Endometrium (tissue), 2 donors: ENCODE results near the gene DBNDD1.

Experiments used
- FAIRE-seq: peaks from 2 replicates; lab custom pipeline; 2012; peaks lifted over from hg19 to GRCh38; lab: Jason Lieb, UNC
- donor health status: control.
- donor health status: control.

The DBNDD1 gene

DNA sequence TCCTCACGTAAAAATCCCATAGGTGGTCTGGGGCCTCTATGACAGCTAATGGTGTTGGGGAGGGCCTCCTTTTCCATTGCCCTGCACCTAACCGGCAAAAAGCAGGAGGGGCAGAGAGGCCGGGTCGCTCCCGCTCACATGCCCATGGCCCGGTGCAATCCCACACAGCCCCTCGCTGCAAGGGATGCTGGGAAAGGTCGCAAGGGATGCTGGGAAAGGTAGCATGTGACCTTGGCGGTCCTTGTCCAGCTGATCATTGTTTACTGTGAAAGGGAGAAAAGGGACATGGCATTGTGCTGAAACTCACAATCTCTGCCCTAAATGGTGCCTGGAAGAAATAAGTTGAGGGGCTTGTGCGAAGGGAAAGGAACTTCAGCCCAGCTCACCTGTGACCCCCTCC lies 60.7 kb downstream of the DBNDD1 start:
- no peak for FAIRE-seq

DNA sequence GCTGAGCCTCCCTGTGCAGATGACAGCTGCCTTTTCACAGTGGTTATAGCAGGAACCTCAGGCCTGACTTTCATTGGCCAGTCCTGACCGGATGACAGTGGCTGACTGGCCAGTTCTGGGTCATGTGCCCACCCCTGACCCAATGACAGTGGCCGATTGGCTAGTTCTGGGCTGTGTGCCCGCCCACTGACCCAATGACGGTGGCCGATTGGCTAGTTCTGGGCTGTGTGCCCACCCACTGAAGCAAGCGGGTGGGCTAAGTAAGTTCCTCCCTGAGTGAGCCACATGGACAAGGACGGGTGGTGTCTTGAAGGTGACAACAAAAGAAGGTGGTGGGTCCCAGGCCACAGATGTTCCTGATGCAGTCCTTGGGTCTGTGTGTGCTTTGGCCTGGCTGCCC lies 61.2 kb downstream of the DBNDD1 start:
- no peak for FAIRE-seq

DNA sequence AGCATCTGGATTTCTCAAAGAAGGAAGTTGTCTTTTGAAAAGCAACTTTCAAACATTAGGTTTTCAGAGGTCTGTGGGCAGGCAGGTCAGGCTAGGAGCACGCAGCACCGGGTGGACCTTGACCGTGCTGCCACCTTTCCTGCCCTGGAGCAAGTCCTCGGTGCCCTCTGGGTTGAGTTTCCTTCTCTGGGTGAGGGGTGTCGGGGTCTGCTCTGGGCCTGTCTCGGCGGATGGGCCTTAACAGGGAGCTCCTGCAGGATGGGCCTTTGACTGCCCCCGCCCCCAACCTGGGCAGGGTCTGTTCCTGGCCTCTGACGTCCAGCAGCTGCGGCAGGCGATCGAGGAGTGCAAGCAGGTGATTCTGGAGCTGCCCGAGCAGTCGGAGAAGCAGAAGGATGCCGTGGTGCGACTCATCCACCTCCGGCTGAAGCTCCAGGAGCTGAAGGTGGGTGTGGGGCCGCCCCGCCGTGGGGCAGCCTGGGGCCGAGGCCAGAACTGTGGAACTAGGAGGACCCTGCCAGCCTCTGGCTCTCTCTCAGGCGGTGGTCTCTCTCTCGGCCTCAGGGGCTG lies 62.0 kb downstream of the DBNDD1 start:
- FAIRE-seq, result no peak

DNA sequence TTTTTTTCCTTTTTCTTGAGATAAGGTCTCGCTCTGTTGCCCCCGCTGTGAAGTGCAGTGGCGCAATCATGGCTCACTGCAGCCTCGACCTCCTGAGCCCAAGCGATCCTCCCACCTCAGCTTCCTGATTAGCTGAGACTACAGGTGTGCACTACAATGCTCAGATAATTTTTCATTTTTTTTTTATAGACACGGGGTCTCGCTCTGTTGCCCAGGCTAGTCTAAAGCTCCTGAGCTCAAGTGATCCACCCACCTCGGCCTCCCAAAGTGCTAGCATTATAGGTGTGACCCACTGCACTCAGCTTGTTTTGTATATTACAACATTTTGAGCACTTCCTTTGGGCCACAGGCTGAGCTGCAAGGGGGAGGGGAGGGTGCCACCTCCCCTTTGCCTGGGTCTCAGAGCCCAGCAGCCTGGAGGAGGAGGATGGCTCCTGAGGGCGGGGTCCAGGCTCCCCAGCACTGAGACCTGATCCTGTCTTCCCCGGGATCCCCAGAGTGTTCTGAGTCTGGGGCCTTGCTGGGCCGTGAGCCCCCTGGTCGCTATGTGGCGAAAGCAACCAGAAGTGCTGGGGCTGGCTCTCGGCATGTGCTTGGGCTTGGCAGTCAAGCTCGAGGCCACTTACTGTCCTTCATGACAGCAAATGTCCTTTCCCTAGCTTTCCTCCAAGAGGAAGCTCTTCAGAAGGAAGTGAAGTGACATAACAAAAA lies 62.6 kb downstream of the DBNDD1 start:
- no peak for FAIRE-seq

DNA sequence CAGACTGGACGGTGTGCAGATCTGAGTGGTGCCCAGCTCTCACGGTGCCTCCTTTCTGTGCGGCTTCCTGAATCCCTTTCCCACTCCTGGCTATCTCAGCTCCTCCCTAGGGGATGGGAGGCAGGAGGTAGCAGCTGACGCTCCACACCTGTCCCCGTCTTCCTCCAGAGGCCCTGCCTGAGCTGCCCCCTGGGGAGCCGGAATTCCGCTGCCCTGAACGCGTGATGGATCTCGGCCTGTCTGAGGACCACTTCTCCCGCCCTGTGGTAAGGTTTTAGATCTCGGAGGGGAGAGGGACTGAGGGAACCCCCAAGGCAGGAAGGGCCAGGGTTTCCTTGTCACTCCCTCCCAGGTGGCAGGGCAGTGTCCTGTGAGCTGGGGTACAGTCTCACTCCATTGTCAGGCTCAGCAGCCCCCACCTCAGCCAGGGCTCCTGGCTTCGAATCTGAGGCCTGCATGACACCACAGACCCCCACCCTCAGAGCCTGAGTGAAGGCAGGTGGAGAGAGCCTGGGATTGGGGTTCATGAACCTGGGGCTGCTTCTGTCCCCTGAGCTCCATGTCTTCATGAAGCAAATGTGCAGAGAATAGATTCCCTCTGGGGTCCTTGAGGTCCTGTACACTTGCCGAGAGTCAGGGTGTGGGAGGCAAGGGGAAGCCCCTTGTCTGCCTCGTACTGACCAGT lies 64.1 kb downstream of the DBNDD1 start:
- no peak for FAIRE-seq
